K562 (cell line): Measurements from ENCODE around the gene XPOT. TPM values are rescaled to one million over a fixed set of nuclear protein-coding genes. Genes with fewer than 3 reads are reported as not detected.
A peak's percentile ranks its signal among the peaks of the same experiment; 100 is the strongest.

Experiments
- ARID1B ChIP-seq: fragments of 450-650 bp; IDR thresholded peaks from 2 replicates; pipeline ENCODE4 v1.6.1; 2016; ENCODE audit warnings: antibody characterized with exemption, mild to moderate bottlenecking, inconsistent platforms
- GTF2F1 ChIP-seq: IDR thresholded peaks from 2 replicates; pipeline ENCODE4 v1.6.1; 2011; ENCODE audit warnings: low read depth, low read length, improper control_type of control experiment
- HES1 ChIP-seq: fragments of 450-650 bp; IDR thresholded peaks from 2 replicates; pipeline ENCODE4 v1.6.1; 2016; ENCODE audit warnings: low read depth, mild to moderate bottlenecking, moderate library complexity
- NFE2L1 ChIP-seq: fragments of 450-650 bp; IDR thresholded peaks from 2 replicates; pipeline ENCODE4 v1.6.1; 2016; ENCODE audit warnings: missing genetic modification characterization, low read depth, mild to moderate bottlenecking, missing compliant biosample characterization, moderate library complexity, borderline replicate concordance
- PBX2 ChIP-seq, 2 experiments: IDR thresholded peaks in 1 of 2; conservative IDR thresholded peaks in 1 of 2; 2 replicates each; pipeline ENCODE4 v1.6.1; 2016; ENCODE audit warnings: low read depth in 2 of 2, mild to moderate bottlenecking in 1 of 2, missing compliant biosample characterization in 1 of 2, missing genetic modification characterization in 1 of 2, moderate library complexity in 1 of 2
- PRDM10 ChIP-seq: fragments of 450-650 bp; IDR thresholded peaks from 2 replicates; pipeline ENCODE4 v1.6.1; 2018; ENCODE audit not compliant: partially characterized antibody
- polyA plus RNA-seq, 8 experiments: library from polyadenylated mRNA; depleted of rRNA in 4 of 8; stranded (reverse) in 5 of 8; unstranded in 3 of 8; fragments of >200 nt; fragmentation: Nextera tagmentation in 2 of 8; fragmentation: Illumina TruSeq in 1 of 8; extraction: Ambion mirVana in 2 of 8; extraction: Trizol in 1 of 8; gene quantifications; 2 replicates each; pipeline versions ENCODE4 v1.2.1 to v1.2.3, GENCODE V29; 2011 to 2014; ENCODE audit warnings: inconsistent platforms in 1 of 8, missing spikeins in 1 of 8
- total RNA-seq, 7 experiments: library from RNA; depleted of rRNA in 6 of 7; stranded (reverse); fragments of >200 nt in 6 of 7; fragmentation: Illumina TruSeq in 2 of 7; extraction: Trizol in 2 of 7; gene quantifications; 2 replicates each; pipeline versions ENCODE4 v1.2.1 to v1.2.3, GENCODE V29; 2011 to 2021; ENCODE audit warnings: low replicate concordance in 1 of 7

The XPOT gene
- total and polyA plus RNA-seq, 9 of the 15 experiments (the other 6 are each of a cell fraction or from before 2014, with no cell fraction given) = 26.2 to 192 (median 102) TPM

- TF ChIP-seq NFE2L1 (tag) = peak; percentile 88
- no peak for TF ChIP-seq GTF2F1
- no peak for TF ChIP-seq PBX2 (CRISPR knock-in tag; IDR thresholded peaks at IDR 0.05; ENCODE audit: low read depth)
- peak; percentile 93 for TF ChIP-seq PBX2 (tag; conservative IDR thresholded peaks at IDR 0.05; ENCODE audit: low read depth)
- TF ChIP-seq ARID1B = peak; percentile 65
- TF ChIP-seq HES1 = peak; percentile 78
- peak; percentile 24 for TF ChIP-seq PRDM10
Measured at GRCh38 chr12:64452559-64453329, 48.6 kb downstream of the XPOT start (continued).
